Mononuclear cell (primary cell): ENCODE results near the gene ARHGEF12. TPM values are rescaled to one million over a fixed set of nuclear protein-coding genes. Genes with fewer than 3 reads are reported as not detected.

Experiments used
- H3K27me3 ChIP-seq: 2 replicates; pipeline ENCODE4 v1.6.0; 2011; ENCODE audit warnings: low read length, control low read depth; ENCODE audit not compliant: insufficient read depth
- H3K4me1 ChIP-seq: 2 replicates; pipeline ENCODE4 v1.5.1; 2011; ENCODE audit warnings: mild to moderate bottlenecking, low read length, control low read depth; ENCODE audit not compliant: insufficient read depth
- H3K4me3 ChIP-seq: 2 replicates; pipeline ENCODE4 v1.5.1; 2011; ENCODE audit warnings: mild to moderate bottlenecking, low read length, moderate library complexity
- H3K9me3 ChIP-seq: 2 replicates; pipeline ENCODE4 v1.5.1; 2011; ENCODE audit warnings: low read depth, mild to moderate bottlenecking, control low read depth, low read length
- total RNA-seq: library from RNA; depleted of rRNA; stranded (reverse); fragments of >200 nt; gene quantifications from one replicate; pipeline ENCODE4 v1.2.3, GENCODE V29; 2012

Gene ARHGEF12
- total RNA-seq, 1 donor, result 12.9 TPM

- peaks cover 20% of the 10 kb centered on the region for H3K4me1 ChIP-seq
- H3K9me3 ChIP-seq, result no peaks in the 10 kb centered on the region
- peaks cover 98% of the 10 kb centered on the region for H3K27me3 ChIP-seq
- H3K4me3 ChIP-seq, result no peak overlapping the region
Measured at GRCh38 chr11:120343429-120343828, 7.2 kb downstream of the ARHGEF12 start.

- Histone ChIP-seq H3K27me3 (peaks cover 98% of the 10 kb centered on the region), H3K4me3 (no peak overlapping the region), H3K9me3 (no peaks in the 10 kb centered on the region), H3K4me1 (peaks cover 20% of the 10 kb centered on the region)
Measured at GRCh38 chr11:120344302-120345004, 8.2 kb downstream of the ARHGEF12 start.

- H3K27me3 ChIP-seq, result peaks cover 95% of the 10 kb centered on the region
- peaks cover 20% of the 10 kb centered on the region for H3K4me1 ChIP-seq
- no peaks in the 10 kb centered on the region for H3K9me3 ChIP-seq
- no peak overlapping the region for H3K4me3 ChIP-seq
Measured at GRCh38 chr11:120346233-120346632, 10.0 kb downstream of the ARHGEF12 start.

- Histone ChIP-seq H3K9me3 (no peaks in the 10 kb centered on the region), H3K4me1 (no peaks in the 10 kb centered on the region), H3K27me3 (peaks cover 95% of the 10 kb centered on the region), H3K4me3 (no peak overlapping the region)
Measured at GRCh38 chr11:120350637-120351036, 14.4 kb downstream of the ARHGEF12 start.

GRCh38 chr11:120352405-120352804, 16.2 kb downstream of the ARHGEF12 start:
- Histone ChIP-seq H3K4me1 (no peaks in the 10 kb centered on the region), H3K27me3 (peaks cover 95% of the 10 kb centered on the region), H3K9me3 (no peaks in the 10 kb centered on the region), H3K4me3 (no peak overlapping the region)

- H3K9me3 ChIP-seq, result no peaks in the 10 kb centered on the region
- H3K4me1 ChIP-seq, result no peaks in the 10 kb centered on the region
- no peak overlapping the region for H3K4me3 ChIP-seq
- H3K27me3 ChIP-seq, result peaks cover 95% of the 10 kb centered on the region
Measured at GRCh38 chr11:120354068-120354467, 17.9 kb downstream of the ARHGEF12 start.

GRCh38 chr11:120354779-120355178, 18.6 kb downstream of the ARHGEF12 start:
- Histone ChIP-seq H3K4me1 (no peaks in the 10 kb centered on the region), H3K4me3 (no peak overlapping the region), H3K9me3 (no peaks in the 10 kb centered on the region), H3K27me3 (peaks cover 95% of the 10 kb centered on the region)

GRCh38 chr11:120357620-120358019, 21.4 kb downstream of the ARHGEF12 start:
- H3K9me3 ChIP-seq, result no peaks in the 10 kb centered on the region
- peaks cover 99% of the 10 kb centered on the region for H3K27me3 ChIP-seq
- no peaks in the 10 kb centered on the region for H3K4me1 ChIP-seq
- H3K4me3 ChIP-seq, result no peak overlapping the region

- Histone ChIP-seq H3K9me3 (no peaks in the 10 kb centered on the region), H3K4me1 (no peaks in the 10 kb centered on the region), H3K27me3 (peaks cover 90% of the 10 kb centered on the region), H3K4me3 (no peak overlapping the region)
Measured at GRCh38 chr11:120358729-120359128, 22.5 kb downstream of the ARHGEF12 start.

- H3K27me3 ChIP-seq, result peaks cover 60% of the 10 kb centered on the region
Measured at GRCh38 chr11:120363436-120363835, 27.2 kb downstream of the ARHGEF12 start.

GRCh38 chr11:120365512-120365911, 29.3 kb downstream of the ARHGEF12 start:
- Histone ChIP-seq H3K27me3 (peaks cover 43% of the 10 kb centered on the region), H3K9me3 (no peaks in the 10 kb centered on the region), H3K4me1 (no peaks in the 10 kb centered on the region), H3K4me3 (no peak overlapping the region)

More at GRCh38 chr11:120363436-120363835, 27.2 kb downstream of the ARHGEF12 start:
- Histone ChIP-seq H3K4me1 (no peaks in the 10 kb centered on the region), H3K9me3 (no peaks in the 10 kb centered on the region), H3K4me3 (no peak overlapping the region)

GRCh38 chr11:120372296-120372695, 36.1 kb downstream of the ARHGEF12 start:
- H3K9me3 ChIP-seq, result no peaks in the 10 kb centered on the region
- H3K27me3 ChIP-seq, result peaks cover 9% of the 10 kb centered on the region
- no peaks in the 10 kb centered on the region for H3K4me1 ChIP-seq
- H3K4me3 ChIP-seq, result no peak overlapping the region

GRCh38 chr11:120375076-120375475, 38.9 kb downstream of the ARHGEF12 start:
- Histone ChIP-seq H3K4me1 (no peaks in the 10 kb centered on the region), H3K9me3 (peaks cover 9% of the 10 kb centered on the region), H3K27me3 (peaks cover 7% of the 10 kb centered on the region), H3K4me3 (no peak overlapping the region)

GRCh38 chr11:120376547-120377182, 40.5 kb downstream of the ARHGEF12 start:
- peaks cover 9% of the 10 kb centered on the region for H3K27me3 ChIP-seq
- H3K9me3 ChIP-seq, result peaks cover 9% of the 10 kb centered on the region
- H3K4me1 ChIP-seq, result no peaks in the 10 kb centered on the region
- no peak overlapping the region for H3K4me3 ChIP-seq

GRCh38 chr11:120378474-120378873, 42.3 kb downstream of the ARHGEF12 start:
- H3K27me3 ChIP-seq, result peaks cover 9% of the 10 kb centered on the region
- no peaks in the 10 kb centered on the region for H3K4me1 ChIP-seq
- peaks cover 9% of the 10 kb centered on the region for H3K9me3 ChIP-seq
- no peak overlapping the region for H3K4me3 ChIP-seq

GRCh38 chr11:120381401-120381800, 45.2 kb downstream of the ARHGEF12 start:
- Histone ChIP-seq H3K4me1 (no peaks in the 10 kb centered on the region), H3K4me3 (no peak overlapping the region), H3K27me3 (peaks cover 19% of the 10 kb centered on the region), H3K9me3 (peaks cover 9% of the 10 kb centered on the region)
